Pulmonary artery endothelial cell (primary cell): ENCODE measurements around the gene PRCC. TPM values are rescaled to one million over a fixed set of nuclear protein-coding genes. Genes with fewer than 3 reads are reported as not detected.

ENCODE experiments used
- DNase-seq: peaks from one replicate; pipeline ENCODE4 v3.0.0-alpha.2; 2011; ENCODE audit warnings: low read depth, low spot score
- total RNA-seq: library from RNA; depleted of rRNA; stranded (reverse); fragments of >200 nt; gene quantifications from 2 replicates; pipeline ENCODE4 v1.2.3, GENCODE V29; 2014

Gene PRCC
- total RNA-seq, 1 donor from 2014 or later, result 14.8 TPM

- no peak for DNase-seq
Measured at GRCh38 chr1:156840898-156841279, 73.6 kb downstream of the PRCC start.

DNA sequence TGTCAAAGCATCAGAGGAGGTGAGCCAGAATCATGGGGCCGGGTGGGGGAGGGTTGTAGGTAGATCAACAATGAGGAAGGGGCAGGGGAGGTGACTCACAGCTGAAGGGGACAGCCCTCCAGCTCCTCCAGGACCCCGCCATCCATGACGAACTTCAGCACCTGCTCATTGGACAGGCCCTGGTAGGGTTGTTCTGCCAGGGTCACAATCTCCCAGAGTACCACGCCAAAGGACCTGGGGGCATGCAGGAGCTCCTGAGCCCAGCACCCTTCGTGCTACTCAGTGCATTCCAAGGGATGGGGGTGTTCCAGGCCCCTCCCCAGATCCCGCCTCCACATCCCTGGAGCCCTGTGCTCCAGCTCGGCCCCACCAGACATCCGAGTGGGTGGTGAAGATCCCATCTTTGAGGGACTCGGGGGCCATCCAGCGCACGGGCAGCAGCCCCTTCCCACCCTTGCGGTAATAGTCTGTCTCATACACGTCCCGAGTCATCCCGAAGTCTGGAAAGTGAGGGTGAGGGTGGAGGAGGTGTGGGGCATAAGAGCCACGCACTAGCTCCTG lies 74.0 kb downstream of the PRCC start:
- DNase-seq, result no peak

DNA sequence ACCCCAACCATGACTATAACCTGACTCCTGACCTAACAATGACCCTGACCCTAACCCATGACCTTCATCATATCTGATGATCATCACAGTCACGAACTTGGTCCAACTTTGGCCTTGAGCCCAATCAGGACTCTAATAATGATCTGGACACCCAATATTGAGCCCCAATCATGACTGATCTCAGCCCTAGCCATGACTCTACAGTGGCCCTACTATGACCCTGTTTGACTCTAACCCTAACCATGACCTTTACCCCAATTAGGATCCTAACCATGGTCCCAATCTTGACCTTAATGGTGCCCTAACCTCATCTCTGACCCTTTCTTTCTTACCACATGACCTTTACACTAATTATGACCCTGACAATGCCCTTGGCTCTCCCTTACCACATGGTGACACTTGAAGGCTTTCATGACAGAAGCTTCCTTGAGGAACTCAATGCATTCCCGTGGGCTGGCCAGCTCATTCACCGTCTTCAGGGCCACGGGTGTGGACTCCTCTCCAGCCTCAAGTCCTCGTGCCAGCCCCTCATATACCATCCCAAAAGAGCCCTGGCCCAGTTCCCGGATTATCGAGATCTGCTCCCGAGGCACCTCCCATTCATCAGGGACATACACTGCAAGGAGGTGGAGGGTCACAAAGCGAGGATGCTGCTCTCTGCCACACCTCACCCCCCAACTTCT lies 75.4 kb downstream of the PRCC start:
- DNase-seq, result no peak

GRCh38 chr1:156844102-156844501 lies 76.8 kb downstream of the PRCC start:
- DNase-seq, result no peak

- DNase-seq, result no peak
Measured at GRCh38 chr1:156844638-156845037, 77.3 kb downstream of the PRCC start.

GRCh38 chr1:156845055-156845952 lies 78.0 kb downstream of the PRCC start:
- no peak for DNase-seq

DNA sequence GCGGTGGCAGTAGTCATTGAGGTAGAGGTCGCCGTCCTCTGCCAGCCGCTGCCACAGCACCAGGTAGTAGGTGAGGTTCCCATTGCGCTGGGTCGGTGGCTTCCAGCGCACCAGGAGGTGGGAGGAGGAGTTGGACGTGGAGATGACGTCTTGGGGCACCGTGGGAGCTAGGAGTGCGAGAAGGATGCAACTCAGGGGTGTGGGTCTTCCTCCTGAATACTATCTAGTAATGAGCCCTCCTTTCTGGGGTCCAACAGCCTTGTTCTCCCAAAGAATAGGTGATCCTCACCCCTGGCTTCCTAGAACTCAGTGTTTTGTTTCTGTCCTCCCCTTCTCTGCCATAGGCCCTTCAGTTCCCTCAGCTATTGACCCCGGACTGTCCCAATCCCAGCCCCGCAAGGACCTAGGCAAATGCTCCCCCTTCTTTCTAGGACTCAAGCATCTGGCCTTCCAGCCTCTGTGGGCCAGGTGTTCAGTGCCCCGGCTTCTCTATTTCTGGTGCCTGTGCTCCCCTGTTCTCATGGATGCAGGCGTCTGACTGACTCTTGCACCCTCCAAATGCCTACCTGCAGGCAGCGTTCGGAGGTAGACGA lies 78.7 kb downstream of the PRCC start:
- no peak for DNase-seq

DNA sequence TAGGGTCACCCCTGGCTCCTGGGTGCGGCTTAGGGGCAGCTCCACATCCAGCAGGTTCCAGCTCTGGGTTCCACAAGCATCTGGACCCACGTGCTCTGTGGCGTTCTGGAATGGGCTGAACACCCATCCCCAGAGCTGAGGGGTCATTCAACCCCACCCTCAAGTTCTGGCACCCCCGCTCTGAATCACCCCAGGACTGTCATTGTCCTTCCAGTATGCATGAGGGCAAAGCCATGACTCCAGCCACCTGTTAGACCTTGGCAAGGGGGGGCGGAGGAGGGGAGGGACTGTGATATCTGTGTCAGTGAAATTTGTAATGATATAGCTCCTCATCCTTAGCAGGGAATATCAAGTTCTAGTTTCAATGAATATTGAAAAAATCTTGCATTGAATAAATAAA lies 79.3 kb downstream of the PRCC start:
- no peak for DNase-seq

- no peak for DNase-seq
Measured at GRCh38 chr1:156847591-156848460, 80.5 kb downstream of the PRCC start.

GRCh38 chr1:156848461-156849150 lies 81.3 kb downstream of the PRCC start:
- no peak for DNase-seq

- DNase-seq, result no peak
Measured at GRCh38 chr1:156849151-156849496, 81.8 kb downstream of the PRCC start.

Other genes starting within 250 kb of the PRCC start
- 19.1 and 37.9 TPM in 2 replicates for gene IQGAP3, start 195.0 kb upstream of the PRCC start, total RNA-seq
- gene TTC24, start 187.8 kb upstream of the PRCC start, total RNA-seq, result not detected in 2 replicates
- 97.7 and 126 TPM in 2 replicates for gene NAXE, start 175.8 kb upstream of the PRCC start, total RNA-seq
- gene GPATCH4, start 166.1 kb upstream of the PRCC start, total RNA-seq, result 27.2 and 45.6 TPM in 2 replicates
- not detected in 2 replicates for gene HAPLN2, start 148.1 kb upstream of the PRCC start, total RNA-seq
- not detected in 2 replicates for gene BCAN, start 125.4 kb upstream of the PRCC start, total RNA-seq
- 285 and 293 TPM in 2 replicates for gene NES, start 90.1 kb upstream of the PRCC start, total RNA-seq
- 0.11 and 0.46 TPM in 2 replicates for gene CRABP2, start 62.0 kb upstream of the PRCC start, total RNA-seq
- gene METTL25B, start 39.1 kb upstream of the PRCC start, total RNA-seq, result 7.5 and 7.9 TPM in 2 replicates
- 9.6 and 10.1 TPM in 2 replicates for gene ISG20L2, start 38.8 kb upstream of the PRCC start, total RNA-seq
- 56.2 and 66.9 TPM in 2 replicates for gene MRPL24, start 26.4 kb upstream of the PRCC start, total RNA-seq
- gene HDGF, start 15.9 kb upstream of the PRCC start, total RNA-seq, result 206 and 293 TPM in 2 replicates
- gene SH2D2A, start 49.3 kb downstream of the PRCC start, total RNA-seq, result 0.20 and 0.28 TPM in 2 replicates
- gene INSRR, start 91.6 kb downstream of the PRCC start, total RNA-seq, result not detected in 2 replicates
- under 0.01 and 0.14 TPM in 2 replicates for gene NTRK1, start 93.3 kb downstream of the PRCC start, total RNA-seq
- 15.8 and 17.3 TPM in 2 replicates for gene PEAR1, start 126.2 kb downstream of the PRCC start, total RNA-seq
- gene LRRC71, start 153.1 kb downstream of the PRCC start, total RNA-seq, result 0.11 and 0.40 TPM in 2 replicates